ENCODE results near the gene VPS8.

DNA sequence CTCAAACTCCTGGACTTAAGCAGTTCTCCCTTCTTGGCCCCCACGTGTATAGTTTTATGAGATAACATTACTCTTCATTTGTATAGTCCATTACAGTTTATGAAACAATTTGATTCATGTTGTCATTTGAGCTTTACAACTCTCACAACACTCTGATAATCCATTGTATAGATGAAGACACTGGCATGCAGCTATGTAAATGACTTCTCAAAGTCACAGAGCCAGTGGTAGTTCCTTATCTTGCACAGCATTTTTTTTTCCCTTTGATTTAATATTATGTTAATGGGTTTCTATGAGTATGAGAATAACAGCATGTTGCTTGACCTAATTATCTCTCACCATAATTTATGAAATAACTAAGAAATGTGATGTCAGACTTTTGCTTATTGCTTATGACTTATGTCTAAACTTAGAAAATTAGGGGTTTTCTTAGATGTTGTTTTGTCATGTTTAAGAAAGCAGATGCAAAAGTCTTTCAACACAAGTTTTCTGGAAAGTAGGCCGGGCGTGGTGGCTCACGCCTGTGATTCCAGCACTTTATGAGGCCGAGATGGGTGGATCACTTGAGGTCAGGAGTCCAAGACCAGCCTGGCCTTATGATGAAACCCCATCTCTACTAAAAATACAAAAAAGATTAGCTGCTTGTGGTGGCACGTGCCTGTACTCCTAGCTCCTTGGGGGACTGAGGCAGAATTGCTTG lies 13.3 kb downstream of the VPS8 start:
- TF ChIP-seq SETDB1 (CRISPR knock-in tag; IDR thresholded peaks at IDR 0.05; ENCODE audit: borderline replicate concordance) (no peak), JUN (CRISPR knock-in tag; IDR thresholded peaks at IDR 0.05) (no peak), RORA (CRISPR knock-in tag; IDR thresholded peaks at IDR 0.05) (no peak), ZKSCAN1 (IDR thresholded peaks at IDR 0.05; ENCODE audit: low read length) (no peak), CTCF (CRISPR knock-in tag; IDR thresholded peaks at IDR 0.05) (no peak)

Measured in HepG2 (cell line).